K562 (cell line): Measurements from ENCODE around the gene SLC25A28. TPM values are rescaled to one million over a fixed set of nuclear protein-coding genes. Genes with fewer than 3 reads are reported as not detected.
A peak's percentile ranks its signal among the peaks of the same experiment; 100 is the strongest.

Experiments
- BRD9 ChIP-seq: fragments of 450-650 bp; IDR thresholded peaks from 2 replicates; pipeline ENCODE4 v1.6.1; 2018; ENCODE audit warnings: low read depth; ENCODE audit not compliant: partially characterized antibody
- CREB3L1 ChIP-seq: fragments of 450-650 bp; IDR thresholded peaks from 2 replicates; pipeline ENCODE4 v1.6.1; 2014; ENCODE audit warnings: low read depth, mild to moderate bottlenecking, moderate library complexity, borderline replicate concordance
- DEAF1 ChIP-seq: fragments of 450-650 bp; formaldehyde crosslinking; IDR thresholded peaks from 2 replicates; pipeline ENCODE4 v1.4.0; 2020; ENCODE audit warnings: mild to moderate bottlenecking, moderate library complexity
- ELF1 ChIP-seq: fragments of 200-800 bp; sonication (Bioruptor generic); IDR thresholded peaks from 2 replicates; pipeline ENCODE4 v1.6.1; 2016; ENCODE audit warnings: missing genetic modification characterization, missing compliant biosample characterization
- FOXJ3 ChIP-seq: sonication (generic); formaldehyde crosslinking; IDR thresholded peaks from 2 replicates; pipeline ENCODE4 v1.4.0; 2020; ENCODE audit warnings: mild to moderate bottlenecking, missing genetic modification reagents
- GTF2F1 ChIP-seq: IDR thresholded peaks from 2 replicates; pipeline ENCODE4 v1.6.1; 2011; ENCODE audit warnings: low read depth, low read length, improper control_type of control experiment
- HDAC8 ChIP-seq: fragments of 450-650 bp; IDR thresholded peaks from 2 replicates; pipeline ENCODE4 v1.6.1; 2016; ENCODE audit warnings: mild to moderate bottlenecking, missing genetic modification characterization, moderate library complexity, missing compliant biosample characterization
- HNRNPK ChIP-seq: fragments of 200-400 bp; formaldehyde crosslinking; IDR thresholded peaks from one replicate; pipeline ENCODE4 v1.6.1; 2018; ENCODE audit warnings: mild to moderate bottlenecking, low read depth, low read length; ENCODE audit not compliant: poor library complexity, severe bottlenecking
- MTA2 ChIP-seq: fragments of 450-650 bp; IDR thresholded peaks from 2 replicates; pipeline ENCODE4 v1.6.1; 2016; ENCODE audit warnings: low read depth
- MYBL2 ChIP-seq, 2 experiments: fragments of 450-650 bp in 1 of 2; sonication (generic) in 1 of 2; formaldehyde crosslinking in 1 of 2; IDR thresholded peaks; 2 replicates each; pipeline versions ENCODE4 v1.6.1 to v1.8.1; 2017 to 2022; ENCODE audit warnings: borderline replicate concordance in 1 of 2, inconsistent platforms in 1 of 2, low read depth in 1 of 2, mild to moderate bottlenecking in 1 of 2, missing genetic modification reagents in 1 of 2, moderate library complexity in 1 of 2
- NFIC ChIP-seq: fragments of 450-650 bp; IDR thresholded peaks from 2 replicates; pipeline ENCODE4 v1.6.1; 2017; ENCODE audit warnings: mild to moderate bottlenecking, inconsistent platforms
- NFIX ChIP-seq: fragments of 250-450 bp; sonication (Bioruptor Pico); IDR thresholded peaks from 2 replicates; pipeline ENCODE4 v1.4.0; 2020; ENCODE audit warnings: low read depth, mild to moderate bottlenecking, moderate library complexity
- NFRKB ChIP-seq: fragments of 450-650 bp; IDR thresholded peaks from 2 replicates; pipeline ENCODE4 v1.6.1; 2016; ENCODE audit warnings: low read depth
- NKRF ChIP-seq: fragments of 450-650 bp; IDR thresholded peaks from 2 replicates; pipeline ENCODE4 v1.6.1; 2016; ENCODE audit warnings: borderline replicate concordance
- NR1H2 ChIP-seq: sonication (generic); formaldehyde crosslinking; IDR thresholded peaks from 2 replicates; pipeline ENCODE4 v1.4.0; 2020; ENCODE audit warnings: mild to moderate bottlenecking, missing genetic modification reagents
- PRMT5 ChIP-seq: sonication (generic); formaldehyde crosslinking; IDR thresholded peaks from 2 replicates; pipeline ENCODE4 v1.5.0; 2020; ENCODE audit warnings: missing genetic modification reagents
- SMARCE1 ChIP-seq: fragments of 450-650 bp; IDR thresholded peaks from 2 replicates; pipeline ENCODE4 v1.7.1; 2016; ENCODE audit warnings: mild to moderate bottlenecking
- SPI1 ChIP-seq: IDR thresholded peaks from 2 replicates; pipeline ENCODE4 v1.6.1; 2011; ENCODE audit warnings: low read depth, low read length, control low read depth, borderline replicate concordance
- YBX1 ChIP-seq: fragments of 450-650 bp; IDR thresholded peaks from 2 replicates; pipeline ENCODE4 v1.7.1; 2016; ENCODE audit warnings: mild to moderate bottlenecking
- ZEB2 ChIP-seq: fragments of 450-650 bp; IDR thresholded peaks from 2 replicates; pipeline ENCODE4 v1.6.1; 2016
- ZNF121 ChIP-seq: sonication (generic); formaldehyde crosslinking; conservative IDR thresholded peaks from 2 replicates; pipeline ENCODE4 v1.8.0; 2022; ENCODE audit warnings: missing genetic modification reagents
- ZNF311 ChIP-seq: fragments of 250-450 bp; sonication (Bioruptor Pico); IDR thresholded peaks from 2 replicates; pipeline ENCODE4 v1.4.0; 2020; ENCODE audit warnings: mild to moderate bottlenecking, moderate library complexity
- ZNF316 ChIP-seq: fragments of 450-650 bp; IDR thresholded peaks from 2 replicates; pipeline ENCODE4 v1.6.1; 2016
- ZNF512 ChIP-seq: IDR thresholded peaks from 2 replicates; pipeline ENCODE4 v1.6.1; 2016; ENCODE audit warnings: missing genetic modification characterization, missing compliant biosample characterization
- polyA plus RNA-seq, 8 experiments: library from polyadenylated mRNA; depleted of rRNA in 4 of 8; stranded (reverse) in 5 of 8; unstranded in 3 of 8; fragments of >200 nt; fragmentation: Nextera tagmentation in 2 of 8; fragmentation: Illumina TruSeq in 1 of 8; extraction: Ambion mirVana in 2 of 8; extraction: Trizol in 1 of 8; gene quantifications; 2 replicates each; pipeline versions ENCODE4 v1.2.1 to v1.2.3, GENCODE V29; 2011 to 2014; ENCODE audit warnings: inconsistent platforms in 1 of 8, missing spikeins in 1 of 8
- total RNA-seq, 7 experiments: library from RNA; depleted of rRNA in 6 of 7; stranded (reverse); fragments of >200 nt in 6 of 7; fragmentation: Illumina TruSeq in 2 of 7; extraction: Trizol in 2 of 7; gene quantifications; 2 replicates each; pipeline versions ENCODE4 v1.2.1 to v1.2.3, GENCODE V29; 2011 to 2021; ENCODE audit warnings: low replicate concordance in 1 of 7

Gene SLC25A28
- total and polyA plus RNA-seq, 9 of the 15 experiments (the other 6 are each of a cell fraction or from before 2014, with no cell fraction given) = 6.2 to 32.3 (median 18.8) TPM

- TF ChIP-seq CREB3L1 (peak; percentile 70; the same call in 1 of the 2 replicates), GTF2F1 (no peak), NFIX (no peak), DEAF1 (CRISPR knock-in tag) (no peak), ELF1 (tag) (no peak), ZNF512 (no peak), HNRNPK (no peak), ZNF316 (peak; percentile 69; the same call in 1 of the 2 replicates), ZNF121 (CRISPR knock-in tag) (0 out of 2 replicates have a peak, but pooled peaks have one; percentile 13), MTA2 (no peak), HDAC8 (tag) (no peak), NKRF (0 out of 2 replicates have a peak, but pooled peaks have one; percentile 54), BRD9 (peak; percentile 47), NFRKB (peak; percentile 45; the same call in 1 of the 2 replicates), SPI1 (no peak), ZNF311 (no peak), MYBL2 (IDR thresholded peaks at IDR 0.05; ENCODE audit: low read depth) (no peak), MYBL2 (CRISPR knock-in tag; IDR thresholded peaks at IDR 0.05; ENCODE audit: borderline replicate concordance) (no peak), PRMT5 (CRISPR knock-in tag) (no peak), NR1H2 (CRISPR knock-in tag) (no peak), NFIC (peak; percentile 10; the same call in 1 of the 2 replicates), SMARCE1 (0 out of 2 replicates have a peak, but pooled peaks have one; percentile 33), ZEB2 (no peak), YBX1 (no peak), FOXJ3 (CRISPR knock-in tag) (no peak)
These were observed 38.4 kb upstream of the SLC25A28 start (continued) for GRCh38 chr10:99658622-99659030.
